Measurements from ENCODE around the gene NACA.
"Not testable (repeated sequence)": the region's sequence is repeated elsewhere in the genome, so short reads cannot be mapped to it uniquely, and the experiment has no call there.

Gene NACA

DNA sequence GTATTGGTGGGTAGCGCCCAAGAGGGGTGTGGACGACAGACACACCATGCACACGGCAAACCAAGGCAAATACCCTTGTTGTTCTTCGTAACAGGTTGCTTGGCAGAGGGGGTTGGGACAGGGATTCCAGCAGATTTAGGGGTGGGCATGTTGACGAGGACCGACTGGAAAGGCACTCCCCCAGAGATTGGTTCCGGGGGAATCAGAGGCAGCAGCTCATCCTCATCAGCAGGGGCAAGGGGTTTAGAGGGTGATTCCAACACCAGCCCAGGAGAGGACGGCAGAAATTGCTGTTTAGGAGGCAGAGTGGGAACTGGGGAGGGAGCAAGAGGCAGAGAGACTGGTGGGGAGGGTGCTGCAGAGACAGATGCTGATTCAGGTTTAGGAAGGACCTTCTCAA is 9.3 kb downstream of the NACA start:
- no peak for TF ChIP-seq FOXP2 (optimal IDR thresholded peaks at IDR 0.05; ENCODE audit: control extremely low read depth, extremely low read length, insufficient read depth)
- no peak for TF ChIP-seq POLR2AphosphoS5 (IDR thresholded peaks at IDR 0.05; ENCODE audit: borderline replicate concordance, low read depth, low read length)
- no peak for TF ChIP-seq EZH2 (IDR thresholded peaks at IDR 0.05)
- H3K9ac ChIP-seq (ENCODE audit: insufficient read length), result no peak overlapping the region
- no peak for DNase-seq (ENCODE audit: low read depth, low spot score)
- peaks cover 90% of the 10 kb centered on the region for H3K36me3 ChIP-seq (ENCODE audit: insufficient read depth, low read length)
- no peaks in the 10 kb centered on the region for H3K9me3 ChIP-seq (ENCODE audit: low read depth, low read length)
- H3K4me3 ChIP-seq, result no peak overlapping the region
- H3K27ac ChIP-seq, result peak overlapping the region; percentile 81

DNA sequence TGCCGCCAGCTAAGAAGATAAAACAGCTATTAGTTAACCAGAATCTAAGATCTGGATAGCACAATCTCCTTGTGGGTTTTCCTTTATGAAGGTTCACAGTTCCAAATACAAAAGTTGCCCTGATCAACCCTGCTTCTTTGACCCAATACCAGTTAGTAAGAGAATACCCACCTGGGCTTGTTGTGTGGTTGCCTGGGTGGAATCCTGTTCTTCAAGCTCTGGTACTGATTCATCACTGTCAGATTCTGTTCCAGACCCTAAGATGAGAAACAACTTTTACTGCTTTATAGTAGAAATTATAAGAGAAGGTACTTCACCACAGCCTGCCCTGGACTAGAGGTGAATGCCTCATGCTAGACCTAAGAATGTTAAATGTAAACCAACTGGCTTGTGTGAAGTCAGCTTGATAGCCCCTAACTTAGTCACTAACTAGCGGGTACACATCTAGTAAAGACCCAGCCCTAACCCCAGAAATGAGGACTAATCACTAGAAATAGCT is 10.6 kb downstream of the NACA start:
- no peaks in the 10 kb centered on the region for H3K9me3 ChIP-seq (ENCODE audit: low read depth, low read length)
- DNase-seq (ENCODE audit: low read depth, low spot score), result no peak
- no peak overlapping the region for H3K4me3 ChIP-seq
- TF ChIP-seq EZH2 (IDR thresholded peaks at IDR 0.05) (no peak), POLR2AphosphoS5 (IDR thresholded peaks at IDR 0.05; ENCODE audit: borderline replicate concordance, low read depth, low read length) (no peak), FOXP2 (optimal IDR thresholded peaks at IDR 0.05; ENCODE audit: control extremely low read depth, extremely low read length, insufficient read depth) (no peak)
- peaks cover 77% of the 10 kb centered on the region for H3K36me3 ChIP-seq (ENCODE audit: insufficient read depth, low read length)
- H3K9ac ChIP-seq (ENCODE audit: insufficient read length), result no peak overlapping the region
- H3K27ac ChIP-seq, result peak overlapping the region; percentile 81

DNA sequence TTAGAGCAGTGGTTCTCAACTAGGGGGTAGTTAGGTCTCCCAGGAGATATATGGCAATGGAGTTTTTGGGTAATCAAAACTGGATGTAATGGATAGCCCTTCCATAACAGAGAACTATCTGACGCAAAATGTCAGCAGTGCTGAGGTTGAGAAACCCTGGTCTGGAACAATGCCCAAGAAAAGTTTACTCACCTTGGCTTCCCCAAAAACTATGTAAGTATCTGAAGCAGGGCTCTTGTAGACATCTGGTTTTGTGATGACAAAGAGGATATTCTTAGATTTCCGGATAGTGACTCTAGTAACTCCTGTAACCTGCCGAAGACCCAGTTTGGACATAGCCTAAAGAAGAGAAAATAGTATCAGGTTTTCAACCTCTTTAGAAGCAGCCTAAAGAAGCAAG is 11.8 kb downstream of the NACA start:
- Histone ChIP-seq H3K36me3 (ENCODE audit: insufficient read depth, low read length) (peaks cover 67% of the 10 kb centered on the region), H3K27ac (peak overlapping the region; percentile 57), H3K9ac (ENCODE audit: insufficient read length) (no peak overlapping the region), H3K4me3 (no peak overlapping the region), H3K9me3 (ENCODE audit: low read depth, low read length) (no peaks in the 10 kb centered on the region)
- TF ChIP-seq FOXP2 (optimal IDR thresholded peaks at IDR 0.05; ENCODE audit: control extremely low read depth, extremely low read length, insufficient read depth), result no peak
- no peak for DNase-seq (ENCODE audit: low read depth, low spot score)

DNA sequence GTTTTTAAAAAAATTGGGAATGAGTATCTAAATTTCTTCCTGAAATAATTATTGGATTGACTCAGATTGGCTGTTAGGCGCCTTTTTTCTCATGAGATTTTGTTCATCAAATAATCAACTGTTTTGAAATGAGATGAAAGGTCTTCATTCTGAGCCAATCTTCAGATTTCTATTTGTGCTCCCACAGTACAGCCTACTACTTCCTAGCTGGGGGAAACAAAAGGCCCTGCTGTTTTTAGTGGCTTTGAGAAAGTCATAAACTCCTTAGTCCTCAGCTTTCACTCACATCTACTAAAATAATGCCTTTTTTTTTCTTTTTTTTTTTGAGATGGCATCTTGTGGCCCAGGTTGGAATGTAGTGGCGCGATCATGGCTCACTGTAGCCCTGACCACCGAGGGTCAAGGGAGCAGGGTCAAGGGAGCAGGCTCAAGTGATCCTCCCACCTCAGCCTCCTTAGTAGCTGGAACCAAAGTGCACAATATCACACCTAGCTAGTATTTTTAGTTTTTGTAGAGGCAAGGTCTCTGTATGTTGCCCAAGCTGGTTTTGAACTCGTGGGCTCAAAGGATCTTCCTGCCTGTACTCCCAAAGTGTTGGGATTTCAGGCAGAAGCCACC is 15.2 kb downstream of the NACA start:
- Histone ChIP-seq H3K36me3 (ENCODE audit: insufficient read depth, low read length) (peaks cover 41% of the 10 kb centered on the region), H3K9me3 (ENCODE audit: low read depth, low read length) (no peaks in the 10 kb centered on the region), H3K4me3 (no peak overlapping the region), H3K27ac (peak overlapping the region; percentile 76), H3K9ac (ENCODE audit: insufficient read length) (no peak overlapping the region)
- DNase-seq (ENCODE audit: low read depth, low spot score), result no peak
- TF ChIP-seq FOXP2 (optimal IDR thresholded peaks at IDR 0.05; ENCODE audit: control extremely low read depth, extremely low read length, insufficient read depth), result no peak
- TF ChIP-seq POLR2AphosphoS5 (IDR thresholded peaks at IDR 0.05; ENCODE audit: borderline replicate concordance, low read depth, low read length), result no peak
- TF ChIP-seq EZH2 (IDR thresholded peaks at IDR 0.05), result no peak

DNA sequence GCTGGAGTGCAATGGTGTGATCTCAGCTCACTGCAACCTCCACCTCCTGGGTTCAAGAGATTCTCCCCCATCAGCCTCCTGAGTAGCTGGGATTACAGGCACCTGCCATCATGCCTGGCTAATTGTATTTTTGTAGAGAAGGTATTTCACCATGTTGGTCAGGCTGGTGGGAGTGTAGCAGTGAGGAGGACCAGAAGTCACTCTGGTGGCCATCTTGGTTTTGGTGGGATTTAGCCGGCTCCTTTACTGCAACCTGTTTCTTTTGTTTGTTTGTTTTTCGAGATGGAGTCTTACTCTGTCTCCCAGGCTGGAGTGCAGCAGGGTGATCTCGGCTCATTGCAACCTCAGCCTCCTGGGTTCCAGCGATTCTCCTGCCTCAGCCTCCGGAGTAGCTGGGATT is 20.6 kb downstream of the NACA start:
- not testable (repeated sequence) for H3K9me3 ChIP-seq (ENCODE audit: low read depth, low read length); H3K36me3 ChIP-seq (ENCODE audit: insufficient read depth, low read length); DNase-seq (ENCODE audit: low read depth, low spot score); H3K9ac ChIP-seq (ENCODE audit: insufficient read length); H3K27ac ChIP-seq; H3K4me3 ChIP-seq

DNA sequence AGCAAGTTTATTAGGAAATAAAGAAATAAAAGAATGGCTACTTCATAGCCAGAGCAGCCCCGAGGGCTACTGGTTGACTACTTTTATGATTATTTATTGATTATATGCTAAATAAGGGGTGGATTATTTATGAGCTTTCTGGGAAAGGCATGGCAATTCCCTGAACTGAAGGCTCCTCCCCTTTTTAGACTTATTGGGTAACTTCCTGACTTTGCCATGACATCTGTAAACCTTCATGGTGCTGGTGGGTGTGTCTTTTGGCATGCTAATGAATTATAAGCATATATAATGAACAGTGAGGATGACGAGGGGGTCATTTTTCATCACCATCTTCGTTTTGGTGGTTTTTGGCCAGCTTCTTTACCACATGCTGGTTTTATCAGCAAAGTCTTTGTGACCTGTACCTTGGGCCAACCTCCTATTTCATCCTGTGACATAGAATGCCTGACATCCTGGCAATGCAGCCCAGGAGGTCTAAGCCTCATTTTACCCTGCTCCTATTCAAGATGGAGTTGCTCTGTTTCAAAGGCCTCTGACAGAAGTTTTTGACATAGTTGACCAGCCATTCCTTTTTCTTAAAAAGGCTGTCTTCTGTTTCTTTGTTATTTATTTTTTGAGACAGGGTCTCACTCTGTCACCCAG is 26.0 kb downstream of the NACA start:
- TF ChIP-seq FOXP2 (optimal IDR thresholded peaks at IDR 0.05; ENCODE audit: control extremely low read depth, extremely low read length, insufficient read depth) (no peak), POLR2AphosphoS5 (IDR thresholded peaks at IDR 0.05; ENCODE audit: borderline replicate concordance, low read depth, low read length) (no peak), EZH2 (IDR thresholded peaks at IDR 0.05) (no peak)
- Histone ChIP-seq H3K4me3 (no peak overlapping the region), H3K9ac (ENCODE audit: insufficient read length) (no peak overlapping the region), H3K9me3 (ENCODE audit: low read depth, low read length) (no peaks in the 10 kb centered on the region), H3K27ac (no peak overlapping the region), H3K36me3 (ENCODE audit: insufficient read depth, low read length) (no peaks in the 10 kb centered on the region)
- no peak for DNase-seq (ENCODE audit: low read depth, low spot score)

DNA sequence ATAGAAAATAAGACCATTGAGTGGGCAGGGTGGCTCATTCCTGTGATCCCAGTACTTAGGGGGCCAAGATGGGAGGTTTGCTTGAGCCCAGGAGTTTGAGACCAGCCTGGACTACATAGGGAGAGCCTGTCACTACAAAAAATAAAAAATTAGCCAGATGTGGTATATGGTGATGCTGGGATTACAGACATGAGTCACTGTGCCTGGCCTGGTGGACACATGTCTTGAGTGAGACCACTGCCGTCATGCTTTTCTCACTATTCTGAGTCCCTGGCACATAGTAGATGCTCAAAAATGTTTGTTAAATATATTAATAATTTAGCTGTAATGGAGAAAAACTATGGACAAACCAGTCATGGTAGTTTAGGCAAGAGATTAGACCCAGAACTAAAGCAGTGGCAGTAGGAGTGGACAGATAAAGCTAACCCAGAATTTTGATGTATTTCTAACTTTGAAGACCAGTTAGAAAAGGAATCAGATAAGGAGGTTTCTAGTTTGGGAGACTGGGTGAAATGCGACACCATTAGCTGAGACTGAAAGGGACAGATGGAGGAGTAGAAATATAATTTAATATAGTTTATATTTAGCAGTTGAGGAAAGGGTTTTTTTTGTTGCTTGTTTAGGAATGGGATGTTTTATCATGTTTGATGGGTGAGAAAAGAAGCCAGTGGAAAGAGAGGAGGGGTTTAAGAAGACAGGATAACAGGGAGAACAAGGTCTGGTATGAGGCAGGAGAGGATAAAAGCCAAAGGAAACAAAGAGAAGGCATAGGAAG is 29.6 kb downstream of the NACA start:
- Histone ChIP-seq H3K4me3 (no peak overlapping the region), H3K9ac (ENCODE audit: insufficient read length) (no peak overlapping the region), H3K27ac (peak overlapping the region; percentile 25; the same call in 1 of the 2 replicates), H3K36me3 (ENCODE audit: insufficient read depth, low read length) (no peaks in the 10 kb centered on the region), H3K9me3 (ENCODE audit: low read depth, low read length) (no peaks in the 10 kb centered on the region)
- DNase-seq (ENCODE audit: low read depth, low spot score), result no peak
- TF ChIP-seq POLR2AphosphoS5 (IDR thresholded peaks at IDR 0.05; ENCODE audit: borderline replicate concordance, low read depth, low read length) (no peak), FOXP2 (optimal IDR thresholded peaks at IDR 0.05; ENCODE audit: control extremely low read depth, extremely low read length, insufficient read depth) (no peak)

DNA sequence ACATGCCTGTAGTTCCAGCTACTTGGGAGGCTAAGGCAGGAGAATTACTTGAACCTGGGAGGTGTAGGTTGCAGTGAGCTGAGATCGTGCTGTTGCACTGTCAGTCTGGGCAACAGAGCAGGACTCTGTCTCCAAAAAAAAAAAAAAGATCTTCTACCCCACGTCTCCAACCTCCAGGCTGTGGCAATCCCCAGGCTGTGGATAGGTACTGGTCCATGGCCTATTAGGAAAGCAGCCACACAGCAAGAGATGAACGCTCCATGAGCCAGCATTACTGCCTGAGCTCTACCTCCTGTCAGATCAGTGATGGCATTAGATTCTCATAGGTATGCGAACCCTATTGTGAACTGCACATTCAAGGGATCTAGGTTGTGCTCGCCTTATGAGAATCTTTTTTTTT is 30.9 kb downstream of the NACA start:
- no peak for DNase-seq (ENCODE audit: low read depth, low spot score)
- H3K4me3 ChIP-seq, result no peak overlapping the region
- H3K9me3 ChIP-seq (ENCODE audit: low read depth, low read length), result no peaks in the 10 kb centered on the region
- H3K36me3 ChIP-seq (ENCODE audit: insufficient read depth, low read length), result no peaks in the 10 kb centered on the region
- H3K9ac ChIP-seq (ENCODE audit: insufficient read length), result no peak overlapping the region
- H3K27ac ChIP-seq, result no peak overlapping the region
- TF ChIP-seq FOXP2 (optimal IDR thresholded peaks at IDR 0.05; ENCODE audit: control extremely low read depth, extremely low read length, insufficient read depth) (no peak), POLR2AphosphoS5 (IDR thresholded peaks at IDR 0.05; ENCODE audit: borderline replicate concordance, low read depth, low read length) (no peak), EZH2 (IDR thresholded peaks at IDR 0.05) (no peak)
